Hematopoietic multipotent progenitor cell (in vitro differentiated cells): ENCODE measurements around the gene ECHDC1. TPM values are rescaled to one million over a fixed set of nuclear protein-coding genes. Genes with fewer than 3 reads are reported as not detected.
"Not testable (repeated sequence)": the region's sequence is repeated elsewhere in the genome, so short reads cannot be mapped to it uniquely, and the experiment has no call there.

Experiments used
- DNase-seq, 3 donors: peaks; one replicate each; pipeline ENCODE4 v3.0.0-alpha.2; 2011 to 2015; ENCODE audit warnings: low read depth in 2 of 3, low spot score in 2 of 3
- total RNA-seq: library from RNA; depleted of rRNA; stranded (reverse); fragments of >200 nt; gene quantifications from one replicate; pipeline ENCODE4 v1.2.3, GENCODE V29; 2012

Gene ECHDC1
- total RNA-seq, 1 donor, result 11.6 TPM

DNA sequence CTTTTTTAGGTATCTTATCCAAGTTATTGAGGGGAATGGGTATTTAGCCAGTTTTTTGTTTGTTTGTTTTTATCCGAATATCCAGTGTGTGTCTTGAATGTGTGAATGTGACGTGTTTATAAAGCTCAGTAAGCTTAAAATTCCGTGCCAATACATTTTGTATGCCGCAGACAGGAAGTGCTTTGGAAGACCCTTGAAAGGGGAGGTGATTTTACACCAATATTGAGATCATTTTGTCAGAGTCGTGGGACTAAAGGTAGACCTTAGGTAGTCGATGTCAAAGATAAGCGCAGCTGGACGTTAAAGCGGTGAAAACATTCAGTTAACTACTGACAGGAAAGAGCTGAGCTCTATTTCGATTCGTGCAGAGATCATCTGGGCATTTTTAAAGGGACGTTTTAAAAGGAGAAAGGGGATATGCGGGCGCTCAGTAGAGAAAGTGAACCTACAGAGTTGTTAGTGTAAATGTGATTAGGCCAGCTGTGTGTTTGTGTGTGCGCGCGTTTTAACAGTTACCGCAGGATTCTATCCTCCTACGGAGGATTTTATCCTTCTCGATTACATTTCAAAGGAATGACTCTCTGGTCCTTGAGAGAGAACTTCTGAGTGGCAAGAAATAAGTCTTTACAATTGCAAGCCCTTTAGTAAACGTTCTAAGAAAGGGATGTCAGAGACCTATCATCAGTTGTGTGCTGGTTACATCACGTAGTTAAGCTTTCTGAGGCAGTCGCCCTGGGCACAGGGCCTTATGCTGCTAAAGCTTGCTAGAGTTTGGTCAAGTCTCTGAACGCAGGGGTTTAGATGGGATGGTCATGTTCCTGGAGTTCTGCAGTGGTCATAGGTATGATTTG is 625 bp upstream of the ECHDC1 start:
- DNase-seq, result peak in 1 of 3 donors; percentile 4

DNA sequence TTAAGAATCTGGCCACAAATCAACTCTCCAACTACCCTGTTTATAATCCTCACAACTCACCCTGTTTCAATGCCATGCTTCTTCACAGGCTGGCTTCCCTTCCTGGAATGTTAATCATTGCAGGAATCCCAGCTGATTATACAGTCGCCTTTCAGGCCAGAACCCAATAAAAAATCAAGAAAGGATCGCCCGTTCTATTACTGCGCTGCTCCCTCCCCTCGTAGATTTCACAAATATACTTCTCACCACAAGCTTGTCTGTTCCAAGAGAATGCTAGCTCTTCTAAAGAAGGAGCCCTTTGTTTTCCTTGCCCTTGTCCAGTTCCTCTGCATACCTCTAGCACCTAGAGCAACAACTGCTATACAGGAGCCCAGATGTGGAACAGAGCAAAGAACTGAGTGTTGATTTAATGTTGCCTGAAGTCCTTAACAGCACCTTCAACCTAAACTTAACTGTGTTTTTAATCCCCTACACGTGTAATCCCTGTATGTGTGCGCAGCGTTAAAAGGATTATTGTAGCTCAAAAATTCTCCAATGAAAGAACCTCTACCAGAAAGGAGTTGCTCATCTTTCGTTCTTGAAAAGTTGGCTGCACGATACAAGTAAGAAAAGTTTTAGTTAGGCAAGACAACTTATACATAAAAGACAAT is 988 bp downstream of the ECHDC1 start:
- DNase-seq, result no peak

DNA sequence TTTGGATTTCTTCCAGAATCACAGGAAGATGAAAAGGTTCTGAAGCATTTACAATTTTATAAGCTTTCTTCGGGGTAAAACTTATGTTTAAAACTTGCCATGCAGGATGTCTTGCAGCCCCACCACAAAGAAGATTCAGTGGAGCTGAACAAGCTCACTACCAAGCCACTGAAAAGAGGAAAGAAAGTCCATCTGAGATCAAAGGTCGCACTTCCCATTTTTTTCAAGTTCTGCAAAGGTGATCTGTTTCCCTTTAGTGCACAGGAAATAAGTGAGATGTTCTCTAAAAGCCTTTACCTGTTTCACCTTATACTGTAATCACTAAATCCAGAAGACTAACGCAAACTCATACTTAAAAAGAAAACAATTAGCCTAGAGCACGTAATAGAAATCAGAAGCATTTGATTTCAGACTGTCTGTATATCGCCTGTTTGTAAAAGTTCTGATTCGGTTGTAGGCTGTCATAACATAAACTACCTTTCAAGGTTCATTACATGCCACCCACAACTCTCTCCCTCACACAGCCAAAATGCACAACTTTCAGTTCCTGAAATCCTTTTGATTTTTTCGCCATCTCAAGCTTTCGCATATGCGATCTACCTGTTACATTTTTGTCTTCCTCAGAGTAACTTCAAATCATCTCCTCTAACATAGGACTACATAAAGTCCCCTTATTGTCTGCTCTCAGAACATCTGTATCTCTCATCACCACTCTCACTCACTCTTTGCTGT is 1.8 kb downstream of the ECHDC1 start:
- no peak for DNase-seq

GRCh38 chr6:127340171-127340570 is 3.2 kb downstream of the ECHDC1 start:
- no peak for DNase-seq

DNA sequence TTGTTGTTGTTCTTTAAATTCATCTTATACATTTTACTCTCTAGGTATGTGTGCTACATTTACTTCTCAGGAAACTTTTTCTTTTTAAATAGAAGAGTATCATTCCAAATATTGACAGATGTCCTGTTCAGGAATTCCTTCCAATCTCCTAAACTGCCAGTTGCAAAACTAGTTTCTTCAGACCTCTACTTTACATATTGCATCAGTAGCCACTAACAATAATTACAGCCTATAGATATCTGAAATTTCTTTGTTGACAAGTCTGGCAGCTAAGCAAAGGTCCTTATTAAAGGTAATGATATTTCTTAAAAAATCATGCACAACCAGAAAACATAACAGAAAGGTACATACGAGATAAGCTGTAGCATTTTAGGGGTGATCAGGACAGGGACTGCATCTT is 4.5 kb downstream of the ECHDC1 start:
- DNase-seq, result no peak

- DNase-seq, result no peak
These were observed 10.9 kb downstream of the ECHDC1 start for GRCh38 chr6:127332383-127332961.

GRCh38 chr6:127331256-127331655 is 12.2 kb downstream of the ECHDC1 start:
- DNase-seq, result not testable (repeated sequence)

DNA sequence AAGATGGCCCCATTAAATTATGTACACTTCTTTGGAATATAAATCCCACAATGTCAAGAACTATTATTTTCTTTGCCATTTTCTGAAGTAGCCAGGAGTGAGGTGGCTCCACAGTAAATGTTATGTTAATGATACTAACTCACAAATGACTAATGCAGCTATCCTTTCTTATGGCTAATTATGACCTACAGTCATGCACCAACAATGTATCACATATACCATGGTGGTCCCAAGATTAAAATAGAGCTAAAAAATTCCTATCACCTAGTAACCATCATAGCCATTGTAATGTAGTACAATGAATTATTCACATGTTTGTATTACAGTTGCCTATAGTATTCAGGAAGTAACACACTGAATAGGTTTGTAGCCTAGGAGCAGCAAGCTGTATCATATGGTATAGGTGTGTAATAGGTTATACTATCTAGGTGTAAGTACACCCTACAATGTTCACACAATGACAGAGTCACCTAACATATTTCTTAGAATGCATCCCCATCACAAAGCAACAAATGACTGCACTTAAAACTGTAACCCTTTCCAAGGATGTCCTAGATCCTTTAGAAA is 15.3 kb downstream of the ECHDC1 start:
- no peak for DNase-seq

- no peak for DNase-seq
These were observed 23.7 kb downstream of the ECHDC1 start for GRCh38 chr6:127319686-127320085.

GRCh38 chr6:127317388-127318128 is 25.9 kb downstream of the ECHDC1 start:
- no peak for DNase-seq

DNA sequence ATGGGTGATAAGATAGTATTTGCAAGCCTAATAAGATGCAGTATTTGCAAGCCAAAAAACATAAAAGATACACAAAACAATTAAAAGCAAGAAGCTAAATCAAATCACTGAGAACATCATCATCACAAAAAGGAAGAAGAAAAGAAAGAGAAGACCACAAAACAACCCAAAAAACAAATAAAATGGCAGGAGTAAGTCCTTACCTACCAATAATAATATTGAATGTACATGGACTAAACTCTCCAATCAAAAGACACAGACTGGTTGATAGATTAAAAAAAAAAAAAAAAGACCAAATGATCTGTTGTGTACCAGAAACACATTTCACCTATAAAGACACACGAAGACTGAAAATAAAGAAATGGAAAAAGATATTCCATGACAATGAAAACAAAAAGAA is 37.7 kb downstream of the ECHDC1 start:
- DNase-seq, result no peak

GRCh38 chr6:127303917-127304316 is 39.5 kb downstream of the ECHDC1 start:
- no peak for DNase-seq

DNA sequence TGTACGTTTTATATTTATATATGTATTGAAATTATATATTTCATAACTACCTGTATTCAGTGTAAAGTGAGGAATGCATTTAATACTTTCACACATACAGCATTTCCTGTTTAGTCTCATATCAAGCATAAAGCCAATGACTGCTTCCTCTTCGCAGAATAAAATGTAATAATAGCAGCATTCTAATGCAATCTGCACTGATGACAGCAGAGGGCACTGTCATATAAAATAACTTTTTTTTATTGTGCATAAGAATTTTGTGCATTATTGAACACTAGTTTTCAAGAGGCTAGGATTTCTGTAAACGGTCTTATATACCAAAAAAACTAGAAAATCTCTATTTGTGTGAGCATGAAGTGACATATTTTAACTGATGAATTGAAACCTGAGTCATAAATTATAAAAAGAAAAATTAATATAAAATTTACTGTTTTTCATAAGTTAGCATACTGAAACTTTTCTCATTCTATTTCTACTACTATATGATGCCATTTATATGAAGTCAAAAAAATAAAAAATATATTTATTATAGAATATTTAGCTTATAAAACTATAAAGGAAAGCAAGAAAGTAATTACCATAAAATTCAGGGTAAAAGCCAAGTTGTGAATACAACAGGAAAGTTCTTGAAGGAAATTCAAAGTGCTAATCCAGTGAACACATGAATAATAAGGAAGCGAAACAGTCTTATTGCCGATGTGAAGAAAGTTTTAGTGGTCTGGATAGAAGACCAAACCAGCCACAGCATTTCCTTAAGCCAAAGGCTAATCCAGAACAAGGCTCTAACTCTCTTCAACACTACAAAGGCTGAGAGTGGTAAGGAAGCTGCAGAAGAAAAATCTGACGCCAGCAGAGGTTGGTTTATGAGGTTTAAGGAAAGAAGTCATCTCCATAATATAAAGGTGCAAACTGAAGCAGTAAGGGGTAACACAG is 40.4 kb downstream of the ECHDC1 start:
- peak; percentile 21 to 84 (median 52) for DNase-seq

- peak in 1 of 3 donors; percentile 7 for DNase-seq
These were observed 42.2 kb downstream of the ECHDC1 start for GRCh38 chr6:127301199-127301700.

DNA sequence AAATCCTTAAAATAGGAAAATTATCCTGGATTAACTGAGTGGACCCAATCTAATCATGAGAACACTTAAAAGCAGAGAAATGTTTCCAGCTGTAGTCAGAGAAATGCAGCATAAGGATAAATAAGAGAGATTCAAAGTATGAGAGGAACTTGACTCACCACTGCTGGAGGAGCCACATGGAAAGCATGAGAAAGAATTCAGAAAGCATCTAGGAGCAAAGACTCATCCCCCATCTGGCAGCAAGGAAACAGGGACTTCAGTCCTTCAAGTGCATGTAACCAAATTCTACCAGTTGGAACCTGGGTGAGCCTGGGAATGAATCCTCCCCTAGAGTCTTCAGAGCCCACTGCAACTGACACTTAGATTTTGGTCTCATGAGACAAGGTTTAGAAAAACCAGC is 43.0 kb downstream of the ECHDC1 start:
- DNase-seq, result no peak

- DNase-seq, result no peak
These were observed 43.7 kb downstream of the ECHDC1 start for GRCh38 chr6:127299522-127300240.

DNA sequence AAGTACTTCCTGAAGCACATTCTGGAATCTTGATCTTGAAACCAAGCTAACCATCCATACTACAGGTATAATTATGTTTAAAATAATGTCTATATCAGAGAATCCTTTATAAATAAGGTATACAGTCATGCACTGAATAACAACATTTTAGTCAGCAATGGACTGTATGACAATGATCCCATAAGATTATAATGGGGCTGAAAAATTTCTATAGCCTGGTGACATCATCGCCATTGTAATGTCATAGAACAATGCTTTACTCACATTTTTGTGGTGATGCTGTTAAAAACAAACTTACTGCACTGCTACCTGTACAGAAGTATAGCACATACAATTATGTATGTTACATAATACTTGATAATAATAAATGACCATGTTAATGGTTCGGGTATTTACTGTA is 44.9 kb downstream of the ECHDC1 start:
- DNase-seq, result no peak

- no peak for DNase-seq
These were observed 45.8 kb downstream of the ECHDC1 start for GRCh38 chr6:127297502-127298070.
